ENCODE results near the gene INVS.
A peak's percentile ranks its signal among the peaks of the same experiment; 100 is the strongest.
"Not testable (repeated sequence)": the region's sequence is repeated elsewhere in the genome, so short reads cannot be mapped to it uniquely, and the experiment has no call there.

INVS gene, protein sequence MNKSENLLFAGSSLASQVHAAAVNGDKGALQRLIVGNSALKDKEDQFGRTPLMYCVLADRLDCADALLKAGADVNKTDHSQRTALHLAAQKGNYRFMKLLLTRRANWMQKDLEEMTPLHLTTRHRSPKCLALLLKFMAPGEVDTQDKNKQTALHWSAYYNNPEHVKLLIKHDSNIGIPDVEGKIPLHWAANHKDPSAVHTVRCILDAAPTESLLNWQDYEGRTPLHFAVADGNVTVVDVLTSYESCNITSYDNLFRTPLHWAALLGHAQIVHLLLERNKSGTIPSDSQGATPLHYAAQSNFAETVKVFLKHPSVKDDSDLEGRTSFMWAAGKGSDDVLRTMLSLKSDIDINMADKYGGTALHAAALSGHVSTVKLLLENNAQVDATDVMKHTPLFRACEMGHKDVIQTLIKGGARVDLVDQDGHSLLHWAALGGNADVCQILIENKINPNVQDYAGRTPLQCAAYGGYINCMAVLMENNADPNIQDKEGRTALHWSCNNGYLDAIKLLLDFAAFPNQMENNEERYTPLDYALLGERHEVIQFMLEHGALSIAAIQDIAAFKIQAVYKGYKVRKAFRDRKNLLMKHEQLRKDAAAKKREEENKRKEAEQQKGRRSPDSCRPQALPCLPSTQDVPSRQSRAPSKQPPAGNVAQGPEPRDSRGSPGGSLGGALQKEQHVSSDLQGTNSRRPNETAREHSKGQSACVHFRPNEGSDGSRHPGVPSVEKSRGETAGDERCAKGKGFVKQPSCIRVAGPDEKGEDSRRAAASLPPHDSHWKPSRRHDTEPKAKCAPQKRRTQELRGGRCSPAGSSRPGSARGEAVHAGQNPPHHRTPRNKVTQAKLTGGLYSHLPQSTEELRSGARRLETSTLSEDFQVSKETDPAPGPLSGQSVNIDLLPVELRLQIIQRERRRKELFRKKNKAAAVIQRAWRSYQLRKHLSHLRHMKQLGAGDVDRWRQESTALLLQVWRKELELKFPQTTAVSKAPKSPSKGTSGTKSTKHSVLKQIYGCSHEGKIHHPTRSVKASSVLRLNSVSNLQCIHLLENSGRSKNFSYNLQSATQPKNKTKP

DNA sequence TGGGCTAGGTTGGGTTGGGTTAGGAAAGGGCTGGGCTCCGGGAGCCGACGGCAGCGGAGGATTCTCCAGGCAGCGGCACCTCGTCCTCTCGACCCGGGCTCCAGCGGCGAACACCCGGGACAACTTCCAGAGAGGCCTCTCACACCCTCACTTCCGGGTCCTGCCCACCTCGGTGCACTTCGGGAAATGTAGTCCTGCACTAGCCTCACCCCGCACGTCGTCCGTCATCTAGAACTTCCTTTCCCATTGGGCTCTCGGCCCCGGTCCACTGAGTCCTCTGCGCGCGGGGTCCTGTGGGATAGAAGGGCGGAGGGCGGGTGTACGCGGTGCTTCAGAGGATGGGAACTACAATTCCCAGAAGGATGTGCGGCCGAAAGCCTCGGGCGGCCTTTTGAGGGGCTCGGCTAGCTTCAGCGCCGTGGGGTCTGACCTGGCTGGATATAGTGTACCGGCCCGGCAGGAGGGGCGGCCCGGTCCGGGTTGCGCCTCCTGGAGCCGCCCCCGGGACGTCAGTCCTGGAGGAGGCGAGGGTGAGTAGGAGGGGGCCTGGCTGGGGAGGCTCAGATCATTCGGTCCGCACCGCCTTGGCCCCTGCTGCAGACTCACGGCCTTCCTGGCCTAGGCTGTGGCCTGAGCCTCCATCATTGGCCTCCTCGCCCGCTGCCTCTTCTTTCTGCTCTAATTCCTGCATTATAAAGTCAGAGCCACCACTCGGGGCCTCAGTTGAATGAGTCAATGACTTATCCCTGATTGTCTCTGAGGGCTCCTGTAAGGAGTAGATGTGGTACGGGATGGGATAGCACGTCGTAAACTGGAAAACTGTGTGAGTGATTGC, at the start of gene INVS, which contains the start of gene ERP44:
Gene INVS (plus strand): TSS at position 357 of the 835 bp plus-strand sequence. CDS start 5,279 bp downstream, outside the sequence.
Gene ERP44 (minus strand): TSS at position 114 of the 835 bp plus-strand sequence. CDS start 160 bp downstream, outside the sequence.
- peak; percentile 94 to 97 for DNase-seq (ENCODE audit: low read depth in 2 of 2)

DNA sequence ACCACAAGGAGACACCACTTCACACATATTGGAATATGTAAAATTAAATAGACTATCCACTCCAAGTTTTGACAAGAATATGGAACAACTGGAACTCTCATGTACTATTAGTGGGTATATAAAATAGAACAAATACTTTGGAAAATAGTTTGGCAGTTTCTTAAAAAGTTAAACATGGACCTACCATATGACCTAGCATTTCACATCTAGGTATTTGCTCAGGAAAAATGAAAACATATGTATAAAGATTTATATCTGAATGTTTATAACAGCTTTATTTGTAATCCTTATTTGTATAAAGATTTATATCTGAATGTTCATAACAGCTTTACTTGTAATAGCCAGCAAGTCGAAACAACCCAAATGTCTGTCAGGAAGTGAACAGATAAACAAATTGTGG, 49.5 kb upstream of the INVS start:
- no peak for DNase-seq (ENCODE audit: low read depth in 2 of 2)

DNA sequence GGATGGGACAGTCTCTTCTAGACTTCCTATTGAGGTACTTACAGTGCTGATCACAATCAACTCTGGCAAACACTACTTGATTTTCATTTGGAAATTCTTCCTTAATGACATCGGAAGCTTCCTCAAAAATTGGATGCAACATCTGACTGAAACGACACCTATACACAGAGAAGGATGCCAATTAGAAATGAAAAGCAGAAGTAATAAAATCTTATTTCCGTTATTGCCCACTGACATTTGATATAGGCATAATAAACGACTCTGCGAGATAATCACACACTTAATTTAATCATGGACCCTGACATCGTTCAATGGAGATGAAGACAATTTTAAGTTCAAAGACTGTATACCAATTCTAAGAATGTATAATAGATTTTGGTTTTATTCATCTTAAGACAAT, 46.7 kb upstream of the INVS start:
- DNase-seq (ENCODE audit: low read depth in 2 of 2) = no peak

DNA sequence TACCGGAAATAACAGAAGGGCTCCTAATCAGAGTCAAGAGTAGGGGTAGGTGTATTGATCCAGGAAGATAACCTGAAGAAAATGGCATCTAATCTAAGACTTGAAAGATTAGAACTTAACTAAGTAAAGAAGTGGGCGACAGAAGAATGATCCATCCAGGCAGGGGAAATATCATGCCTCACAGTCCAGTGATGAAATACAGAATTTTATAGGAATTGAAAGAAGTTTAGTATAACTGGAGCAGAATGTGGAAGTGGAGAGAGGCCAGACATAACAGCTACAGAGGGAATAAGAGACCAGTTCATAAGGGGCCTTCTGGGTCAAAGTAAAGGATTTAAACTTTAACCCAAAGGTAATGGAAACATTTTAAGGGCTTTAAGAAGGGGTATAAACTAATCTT, 42.5 kb upstream of the INVS start:
- no peak for DNase-seq (ENCODE audit: low read depth in 2 of 2)

DNA sequence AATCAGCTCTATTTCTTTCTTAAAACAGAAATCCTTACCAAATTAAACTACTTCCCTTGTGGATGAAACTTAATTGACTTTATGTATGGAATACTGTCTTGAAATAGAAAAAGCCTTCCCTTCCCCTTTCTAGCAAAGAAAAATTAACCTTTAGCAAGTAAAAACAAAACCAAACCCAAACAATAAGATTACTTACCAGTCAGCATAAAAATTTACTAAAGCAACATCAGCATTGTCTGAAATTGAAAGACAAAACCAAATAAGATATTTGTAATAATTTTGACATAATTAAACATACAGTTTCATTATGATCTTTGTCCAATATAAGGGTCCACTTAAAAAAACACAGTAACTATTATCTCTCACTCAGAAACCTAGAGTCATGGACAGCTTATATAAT, 41.4 kb upstream of the INVS start:
- DNase-seq (ENCODE audit: low read depth in 2 of 2) = no peak

DNA sequence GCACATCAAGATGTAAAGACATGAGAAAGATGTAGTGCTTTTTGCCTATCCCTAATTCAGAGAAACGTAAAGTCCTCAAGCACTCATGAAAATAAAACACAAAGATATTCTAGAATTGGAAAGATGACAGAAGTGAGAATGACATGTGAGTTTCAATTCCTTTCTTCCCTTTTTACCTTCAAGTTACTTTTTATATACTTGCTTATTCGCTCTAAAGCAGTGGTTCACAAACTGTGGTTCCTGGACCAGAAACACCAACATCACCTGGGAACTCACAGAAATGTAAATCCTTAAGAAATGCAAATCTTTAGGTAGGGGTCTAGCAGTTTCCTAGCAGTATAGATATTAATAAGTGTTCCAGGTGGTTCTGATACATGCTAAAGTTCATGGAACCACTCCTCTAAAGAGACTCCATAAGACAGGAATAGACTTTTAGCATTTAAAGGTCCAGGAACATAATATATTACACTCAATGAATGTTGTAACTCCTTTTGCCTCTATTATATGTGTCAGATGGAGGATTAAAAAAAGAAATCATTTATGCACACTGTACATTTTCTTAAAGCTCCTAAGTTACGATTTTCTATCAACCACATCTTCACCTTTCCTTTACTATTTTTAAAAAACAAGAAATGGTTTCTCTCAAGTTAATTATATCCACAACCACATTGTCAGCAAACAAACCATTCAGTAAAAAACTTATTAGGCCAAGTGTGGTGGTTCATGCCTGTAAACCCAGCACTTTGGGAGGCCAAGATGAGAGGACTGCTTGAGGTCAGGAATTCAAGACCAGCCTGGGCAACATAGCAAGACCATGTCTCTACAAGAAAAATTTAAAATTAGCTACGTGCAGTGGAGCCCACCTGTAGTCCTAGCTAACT, 40.1 kb upstream of the INVS start:
- no peak for DNase-seq (ENCODE audit: low read depth in 2 of 2)

DNA sequence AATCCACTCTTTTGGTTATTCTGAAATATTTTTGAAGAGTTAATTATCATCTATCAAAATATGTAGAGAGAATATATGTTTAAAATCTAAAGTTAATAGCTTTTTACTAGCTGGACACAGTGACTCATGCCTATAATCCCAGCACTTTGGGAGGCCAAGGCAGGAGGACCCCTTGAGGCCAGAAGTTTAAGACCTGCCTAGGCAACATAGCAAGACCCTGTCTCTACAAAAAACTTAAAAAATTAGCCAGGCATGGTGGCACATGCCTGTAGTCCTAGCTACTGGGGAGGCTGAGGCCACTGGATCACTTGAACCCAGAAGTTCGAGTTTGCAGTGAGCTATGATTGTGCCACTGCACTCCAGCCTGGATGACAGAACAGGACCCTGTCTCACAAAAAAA, 36.4 kb upstream of the INVS start:
- DNase-seq (ENCODE audit: low read depth in 2 of 2) = not testable (repeated sequence)

DNA sequence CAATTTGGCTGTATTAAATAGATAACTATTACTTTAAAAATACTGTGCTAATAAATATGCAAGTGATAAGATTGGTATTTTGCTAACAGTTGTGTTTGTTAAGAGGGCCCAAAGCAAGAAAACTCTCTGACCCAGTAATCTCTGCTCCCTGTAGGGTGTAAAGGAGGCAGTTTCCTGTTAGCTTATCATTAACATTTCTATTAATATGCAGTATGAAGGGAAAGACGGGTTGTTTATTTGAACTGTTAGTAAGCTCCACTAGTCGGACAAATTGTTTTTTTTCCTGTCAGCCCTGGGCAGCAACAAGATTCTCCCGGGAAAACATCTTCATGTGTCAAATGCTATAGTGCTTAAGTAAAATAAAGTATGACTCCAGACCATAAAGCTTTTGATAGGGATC, 35.9 kb upstream of the INVS start:
- DNase-seq (ENCODE audit: low read depth in 2 of 2) = no peak

DNA sequence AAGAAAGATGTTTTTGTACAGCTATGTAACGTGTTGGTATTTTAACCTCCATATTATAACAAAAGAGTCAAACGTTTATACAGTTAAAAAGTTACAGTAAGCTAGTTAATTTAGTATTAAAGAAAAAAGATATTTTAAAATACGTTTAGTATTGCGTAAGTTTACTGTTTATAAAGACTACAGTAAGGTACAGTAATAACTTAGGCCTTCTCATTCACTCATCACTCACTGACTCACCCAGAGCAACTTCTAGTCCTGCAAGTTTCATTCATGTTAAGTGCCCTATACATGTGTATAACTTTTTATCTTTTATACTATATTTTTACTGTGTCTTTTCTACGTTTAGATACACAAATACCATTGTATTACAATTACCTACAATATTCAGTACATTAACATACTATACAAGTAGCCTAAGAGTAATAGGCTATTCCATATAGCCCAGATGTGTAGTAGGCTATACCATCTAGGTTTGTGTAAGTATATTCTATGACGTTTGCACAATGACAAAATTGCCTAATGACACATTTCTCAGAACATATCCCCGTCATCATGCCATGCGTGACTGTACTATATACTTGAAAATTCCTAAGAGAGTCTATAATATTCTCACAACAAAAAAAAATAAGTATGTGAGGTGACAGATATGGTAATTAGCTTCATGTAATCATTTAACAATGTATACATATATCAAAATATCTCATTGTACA, 34.0 kb upstream of the INVS start:
- no peak for DNase-seq (ENCODE audit: low read depth in 2 of 2)

DNA sequence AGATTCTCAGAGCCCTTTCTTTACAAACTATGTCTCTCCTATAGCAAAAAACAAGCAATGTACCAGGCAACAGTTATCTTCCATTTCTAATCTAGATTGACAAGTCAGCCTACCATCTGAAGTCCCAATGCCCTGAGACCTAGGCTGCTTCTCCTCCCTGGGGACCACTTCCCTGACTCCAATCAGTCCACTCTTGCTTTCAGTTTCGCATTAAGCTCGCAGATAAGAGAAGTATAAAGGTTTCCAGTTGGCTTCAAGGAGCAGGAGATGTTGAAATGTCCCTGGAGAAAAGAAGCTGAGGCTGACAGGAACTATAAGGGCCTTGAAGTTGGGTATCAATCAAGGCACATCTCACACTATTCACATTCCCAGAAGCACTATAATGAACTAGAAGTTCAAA, 32.5 kb upstream of the INVS start:
- no peak for DNase-seq (ENCODE audit: low read depth in 2 of 2)

DNA sequence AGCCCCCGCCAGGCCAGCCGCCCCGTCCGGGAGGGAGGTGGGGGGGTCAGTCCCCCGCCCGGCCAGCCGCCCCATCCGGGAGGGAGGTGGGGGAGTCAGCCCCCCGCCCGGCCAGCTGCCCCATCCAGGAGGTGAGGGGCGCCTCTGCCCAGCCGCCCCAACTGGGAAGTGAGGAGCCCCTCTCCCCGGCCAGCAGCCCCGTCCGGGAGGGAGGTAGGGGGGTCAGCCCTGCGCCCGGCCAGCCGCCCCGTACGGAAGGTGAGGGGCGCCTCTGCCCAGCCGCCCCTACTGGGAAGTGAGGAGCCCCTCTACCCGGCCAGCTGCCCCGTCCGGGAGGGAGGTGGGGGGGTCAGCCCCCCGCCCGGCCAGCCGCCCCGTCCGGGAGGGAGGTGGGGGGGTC, 31.1 kb upstream of the INVS start:
- DNase-seq (ENCODE audit: low read depth in 2 of 2) = not testable (repeated sequence)

DNA sequence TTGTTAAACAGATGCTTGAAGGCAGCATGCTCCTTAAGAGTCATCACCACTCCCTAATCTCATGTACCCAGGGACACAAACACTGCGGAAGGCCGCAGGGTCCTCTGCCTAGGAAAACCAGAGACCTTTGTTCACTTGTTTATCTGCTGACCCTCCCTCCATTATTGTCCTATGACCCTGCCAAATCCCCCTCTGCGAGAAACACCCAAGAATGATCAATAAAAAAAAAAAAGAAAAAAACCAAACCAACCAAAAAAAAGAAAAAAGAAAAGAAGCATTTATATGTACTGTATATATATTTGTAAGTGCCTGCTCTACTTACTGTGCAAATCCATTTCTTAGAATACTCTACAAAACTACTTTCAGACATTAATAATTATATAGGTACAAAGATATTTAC, 30.0 kb upstream of the INVS start:
- not testable (repeated sequence) for DNase-seq (ENCODE audit: low read depth in 2 of 2)

DNA sequence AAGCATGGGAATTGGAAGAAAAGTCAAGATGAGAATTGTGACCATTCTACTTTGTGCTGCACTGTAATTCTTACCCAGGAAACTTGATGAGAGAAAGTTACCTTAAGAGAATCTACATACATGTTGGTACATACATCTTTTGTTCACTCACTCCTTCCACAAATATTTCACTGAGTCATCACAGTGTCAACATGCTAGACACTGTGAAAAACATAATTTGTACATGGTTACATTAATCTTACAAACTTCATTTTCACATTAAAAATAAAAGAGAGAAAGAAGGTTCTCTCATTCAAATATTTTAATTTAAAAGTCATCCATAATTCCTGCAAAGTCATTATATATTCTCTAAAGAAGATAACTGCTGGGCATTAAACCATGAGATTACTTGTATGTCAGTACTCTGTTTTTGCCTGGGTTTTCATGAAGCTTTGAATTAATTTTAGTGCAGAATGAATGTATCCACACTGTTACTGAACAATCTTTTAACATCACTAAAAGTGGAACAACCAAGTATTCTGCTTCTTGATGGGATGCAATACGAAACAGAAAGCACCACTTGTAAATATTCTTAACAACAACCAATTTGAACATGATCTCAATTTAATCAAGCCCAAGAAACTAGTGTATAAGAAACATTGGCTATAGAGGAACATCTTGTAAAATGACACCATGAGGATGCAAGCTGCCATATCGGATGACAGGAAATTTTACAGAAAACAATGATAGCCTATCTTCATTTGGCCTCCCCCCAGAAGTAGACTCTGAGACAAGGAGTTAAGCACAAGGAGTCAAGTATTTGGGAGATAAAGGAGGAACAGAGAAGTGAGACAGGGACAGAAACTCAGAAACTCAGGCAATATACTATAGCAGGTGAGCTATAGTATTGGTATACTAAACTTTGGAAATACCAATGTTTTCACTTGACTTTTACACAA, 28.7 kb upstream of the INVS start:
- DNase-seq (ENCODE audit: low read depth in 2 of 2) = no peak

DNA sequence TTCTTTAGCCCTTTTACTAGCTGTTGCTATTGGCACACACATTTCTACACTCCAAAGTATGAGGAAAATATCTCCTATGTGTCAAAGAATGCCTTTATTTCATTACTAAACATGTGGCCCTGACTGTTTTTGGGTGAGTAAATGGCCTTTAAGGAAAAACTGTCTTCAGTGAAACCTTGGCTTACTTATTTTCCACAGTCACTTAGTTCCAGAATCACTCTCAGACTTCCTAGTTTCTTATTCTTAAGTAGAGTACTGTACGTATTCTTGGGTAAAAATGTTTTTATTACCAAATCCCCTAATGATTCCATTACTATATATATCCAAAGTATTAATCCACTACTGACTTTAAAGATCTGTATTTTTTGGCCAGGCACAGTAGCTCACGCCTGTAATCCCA, 27.8 kb upstream of the INVS start:
- no peak for DNase-seq (ENCODE audit: low read depth in 2 of 2)

DNA sequence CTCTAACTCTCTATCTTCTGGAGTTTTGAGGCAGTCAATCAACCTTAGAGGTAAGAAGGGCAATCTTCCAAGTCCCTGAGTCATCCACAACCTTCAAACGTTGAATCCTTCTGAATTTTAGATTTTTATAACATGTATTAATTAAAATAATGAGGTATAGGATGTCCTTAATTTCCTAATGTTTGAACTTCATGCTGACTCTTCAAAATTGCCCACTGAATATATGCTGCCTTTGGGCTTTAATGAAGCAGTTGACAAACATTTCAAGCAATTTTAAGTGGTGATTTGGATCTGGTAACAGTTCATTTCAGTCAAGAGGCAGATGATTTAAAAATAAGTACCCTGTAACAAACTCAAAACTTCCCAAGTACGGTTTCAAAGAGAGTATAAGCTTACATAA, 26.2 kb upstream of the INVS start:
- no peak for DNase-seq (ENCODE audit: low read depth in 2 of 2)

DNA sequence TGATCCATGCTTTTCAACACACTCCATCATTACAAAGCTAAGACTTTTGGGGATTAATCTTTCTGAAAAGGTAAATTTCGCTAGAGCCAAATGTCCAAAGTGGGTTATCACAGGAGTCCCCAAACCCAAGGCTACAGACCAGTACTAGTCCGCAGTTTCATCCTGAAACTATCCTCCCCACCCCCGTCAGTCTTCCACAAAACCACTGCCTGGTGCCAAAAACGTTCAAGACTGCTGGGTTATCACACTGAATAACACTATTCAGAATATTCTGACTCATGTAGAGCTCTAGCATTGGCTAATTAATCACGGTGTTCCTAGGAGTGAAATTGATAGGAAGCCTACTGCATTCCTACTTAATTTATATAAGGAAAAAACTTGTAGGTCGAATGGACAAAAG, 24.9 kb upstream of the INVS start:
- no peak for DNase-seq (ENCODE audit: low read depth in 2 of 2)

DNA sequence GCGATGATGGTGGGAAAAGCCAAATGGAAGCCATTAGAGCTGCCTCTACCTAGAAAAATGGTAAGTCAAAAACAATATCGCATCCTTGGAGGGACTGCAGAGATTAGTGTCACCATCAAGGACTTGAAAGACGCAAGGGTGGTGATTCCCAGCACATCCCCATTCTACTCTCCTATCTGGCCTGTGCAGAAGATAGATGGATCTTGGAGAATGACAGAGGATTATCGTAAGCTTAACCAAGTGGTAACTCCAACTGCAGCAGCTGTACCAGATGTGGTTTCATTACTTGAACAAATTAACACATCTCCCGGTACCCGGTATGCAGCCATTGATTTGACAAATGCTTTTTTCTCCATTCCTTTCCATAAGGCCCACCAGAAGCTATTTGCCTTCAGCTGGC, 24.1 kb upstream of the INVS start:
- DNase-seq (ENCODE audit: low read depth in 2 of 2) = no peak

DNA sequence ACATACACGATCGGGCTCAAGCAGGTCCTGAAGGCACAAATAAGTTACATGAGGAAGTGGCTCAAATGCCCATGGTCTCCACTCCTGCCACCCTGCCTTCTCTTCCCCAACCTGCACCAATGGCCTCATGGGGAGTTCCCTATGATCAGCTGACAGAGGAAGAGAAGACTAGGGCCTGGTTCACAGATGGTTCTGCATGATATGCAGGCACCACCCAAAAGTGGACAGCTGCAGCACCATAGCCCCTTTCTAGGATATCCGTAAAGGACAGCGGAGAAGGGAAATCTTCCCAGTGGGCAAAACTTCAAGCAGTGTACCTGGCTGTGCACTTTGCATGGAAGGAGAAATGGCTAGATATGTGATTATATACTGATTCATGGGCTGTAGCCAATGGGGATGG, 22.8 kb upstream of the INVS start:
- DNase-seq (ENCODE audit: low read depth in 2 of 2) = not testable (repeated sequence)

DNA sequence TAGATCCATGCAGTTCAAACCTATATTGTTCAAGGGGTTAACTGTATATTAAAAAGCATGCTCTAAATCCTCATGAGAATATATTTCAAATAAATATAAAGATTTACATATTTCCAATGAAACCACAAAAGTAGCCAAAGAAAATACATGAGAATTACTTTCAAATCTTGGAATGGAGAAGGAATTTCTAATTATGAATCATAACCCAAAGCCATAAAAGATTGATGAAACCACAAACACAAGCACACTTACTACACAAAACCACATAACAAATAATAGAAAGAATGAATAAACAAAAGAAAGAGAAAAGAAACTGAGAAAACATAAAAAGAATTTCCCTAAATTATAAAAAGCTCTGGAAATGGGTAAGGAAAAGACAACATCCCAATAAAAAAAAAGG, 16.3 kb upstream of the INVS start:
- DNase-seq (ENCODE audit: low read depth in 2 of 2) = no peak
